ENCODE data around the gene LMTK2.
A peak's percentile ranks its signal among the peaks of the same experiment; 100 is the strongest.

LMTK2 gene

GRCh38 chr7:98240961-98241673 lies 134.5 kb downstream of the LMTK2 start:
- no peak for DNase-seq

- DNase-seq, result no peak
Measured at GRCh38 chr7:98241674-98242241, 135.1 kb downstream of the LMTK2 start.

- DNase-seq, result no peak
Measured at GRCh38 chr7:98242342-98242741, 135.7 kb downstream of the LMTK2 start.

GRCh38 chr7:98242934-98243333 lies 136.3 kb downstream of the LMTK2 start:
- no peak for DNase-seq

GRCh38 chr7:98244871-98245270 lies 138.2 kb downstream of the LMTK2 start:
- DNase-seq, result no peak

- no peak for DNase-seq
Measured at GRCh38 chr7:98248156-98248555, 141.5 kb downstream of the LMTK2 start.

GRCh38 chr7:98249106-98249505 lies 142.4 kb downstream of the LMTK2 start:
- no peak for DNase-seq

- no peak for DNase-seq
Measured at GRCh38 chr7:98250789-98251188, 144.1 kb downstream of the LMTK2 start.

GRCh38 chr7:98251231-98251600 lies 144.6 kb downstream of the LMTK2 start:
- no peak for DNase-seq

- peak; percentile 68 for DNase-seq
Measured at GRCh38 chr7:98251601-98252424, 145.2 kb downstream of the LMTK2 start, which contains the start of gene TECPR1. Gene TECPR1, minus strand, starts transcription at chr7:98252232. Its CDS starts 6,086 bp downstream, at chr7:98246146.

GRCh38 chr7:98252425-98253054 lies 145.9 kb downstream of the LMTK2 start:
- no peak for DNase-seq

- no peak for DNase-seq
Measured at GRCh38 chr7:98254516-98254915, 147.9 kb downstream of the LMTK2 start.

- no peak for DNase-seq
Measured at GRCh38 chr7:98254951-98255610, 148.4 kb downstream of the LMTK2 start.

GRCh38 chr7:98256431-98256830 lies 149.8 kb downstream of the LMTK2 start:
- no peak for DNase-seq

GRCh38 chr7:98257701-98258100 lies 151.0 kb downstream of the LMTK2 start:
- no peak for DNase-seq
